Retinal pigment epithelial cell (primary cell): ENCODE data around the gene PNPLA8.

Experiments used
- DNase-seq: peaks from one replicate; pipeline ENCODE4 v3.0.0-alpha.2; 2010; ENCODE audit warnings: low read depth
- H3K4me3 ChIP-seq: 2 replicates; pipeline ENCODE4 v1.5.1; 2011; ENCODE audit warnings: mild to moderate bottlenecking, low read length, control low read depth, moderate library complexity
- CTCF ChIP-seq: conservative IDR thresholded peaks from 2 replicates; pipeline ENCODE4 v1.5.1; 2011; ENCODE audit warnings: low read depth, low read length, control low read depth, inconsistent platforms

The PNPLA8 gene

GRCh38 chr7:108442039-108442568 lies 83.8 kb downstream of the PNPLA8 start:
- no peak overlapping the region for H3K4me3 ChIP-seq
- no peak for DNase-seq
- no peak for TF ChIP-seq CTCF

GRCh38 chr7:108441392-108441955 lies 84.5 kb downstream of the PNPLA8 start:
- H3K4me3 ChIP-seq = no peak overlapping the region
- no peak for DNase-seq
- no peak for TF ChIP-seq CTCF

GRCh38 chr7:108440613-108441012 lies 85.3 kb downstream of the PNPLA8 start:
- no peak for DNase-seq
- no peak for TF ChIP-seq CTCF
- no peak overlapping the region for H3K4me3 ChIP-seq

GRCh38 chr7:108436906-108437305 lies 89.0 kb downstream of the PNPLA8 start:
- no peak for DNase-seq
- H3K4me3 ChIP-seq = no peak overlapping the region
- TF ChIP-seq CTCF = no peak

- no peak for DNase-seq
- TF ChIP-seq CTCF = no peak
- H3K4me3 ChIP-seq = no peak overlapping the region
These were observed 91.9 kb downstream of the PNPLA8 start for GRCh38 chr7:108434010-108434409.

GRCh38 chr7:108431099-108431498 lies 94.8 kb downstream of the PNPLA8 start:
- H3K4me3 ChIP-seq = no peak overlapping the region
- DNase-seq = no peak
- no peak for TF ChIP-seq CTCF

- TF ChIP-seq CTCF = no peak
- no peak overlapping the region for H3K4me3 ChIP-seq
- no peak for DNase-seq
These were observed 95.3 kb downstream of the PNPLA8 start for GRCh38 chr7:108430664-108431063.
